ENCODE data around the gene IL20RB.

- TF ChIP-seq CTCF (optimal IDR thresholded peaks at IDR 0.05 in 1 of 3, IDR thresholded peaks at IDR 0.05 in 1 of 3, conservative IDR thresholded peaks at IDR 0.05 in 1 of 3; ENCODE audit: extremely low read depth in 1 of 3, insufficient read depth in 2 of 3, low read length in 3 of 3) (peak; percentile 84 to 90 (median 90)), EZH2 (IDR thresholded peaks at IDR 0.05; ENCODE audit: low read length) (no peak)
These were observed 56.3 kb downstream of the IL20RB start for GRCh38 chr3:137013951-137014688.

All from keratinocyte (primary cell).